K562 (cell line): Measurements from ENCODE around the gene FASTKD2. TPM values are rescaled to one million over a fixed set of nuclear protein-coding genes. Genes with fewer than 3 reads are reported as not detected.

ENCODE experiments used
- ATAC-seq: fragments of 200-7000 bp; cut with Tn5 transposase; 3 replicates; pipeline ENCODE4 v1.9.1; 2020; ENCODE audit warnings: moderate library complexity
- BruUV-seq: library from RNA; stranded (reverse); fragments of 400-500 nt; replicated peaks from 2 replicates; lab custom pipeline; 2021; lab: Mats Ljungman, UMichigan
- CTCF ChIA-PET: fragments of 300-600 bp; formaldehyde crosslinking; extraction: SDS; loops from one replicate; lab custom pipeline; 2021; ENCODE audit warnings: low intra/inter-chr PET ratio; lab: Yijun Ruan, JAX
- POLR2A ChIA-PET: fragments of 300-600, 350-650 bp; sonication (Branson Sonifier 250); formaldehyde crosslinking; extraction: SDS; loops from one replicate; lab custom pipeline; 2021; ENCODE audit warnings: antibody characterized with exemption, inconsistent platforms; lab: Yijun Ruan, JAX
- DNase-seq, 4 experiments: peaks; one replicate each; pipeline versions ENCODE4 v3.0.0 to v3.0.0-alpha.2; 2011 to 2018; ENCODE audit warnings: low spot score in 3 of 4, mixed read lengths in 3 of 4; ENCODE audit errors: extremely low read depth in 1 of 4
- FAIRE-seq: peaks from 2 replicates; lab custom pipeline; 2011; peaks lifted over from hg19 to GRCh38; lab: Jason Lieb, UNC
- H2AFZ ChIP-seq: 2 replicates; pipeline ENCODE4 v1.6.0; 2011; ENCODE audit warnings: low read depth, low read length, control low read depth, inconsistent platforms
- H3K27ac ChIP-seq: fragments of 200-600 bp; 3 replicates; pipeline ENCODE4 v1.8.0; 2011; ENCODE audit warnings: low read depth, mild to moderate bottlenecking, control low read depth, inconsistent platforms, low read length, moderate library complexity, mixed read lengths; ENCODE audit errors: extremely low read depth
- H3K27me3 ChIP-seq, 2 experiments: fragments of 300-600 bp in 1 of 2; 2 replicates in 1 of 2; 3 replicates in 1 of 2; pipeline versions ENCODE4 v1.6.0 to v1.8.0; 2011; ENCODE audit warnings: inconsistent platforms in 2 of 2, low read length in 2 of 2, mild to moderate bottlenecking in 1 of 2, mixed read lengths in 1 of 2, moderate library complexity in 1 of 2; ENCODE audit not compliant: control insufficient read depth in 2 of 2, insufficient read depth in 2 of 2
- H3K36me3 ChIP-seq: fragments of 300-600 bp; 3 replicates; pipeline ENCODE4 v1.8.0; 2011; ENCODE audit warnings: mild to moderate bottlenecking, low read length, inconsistent platforms; ENCODE audit not compliant: control insufficient read depth, insufficient read depth
- H3K4me1 ChIP-seq, 2 experiments: fragments of 200-600 bp in 1 of 2; replicated peaks in 1 of 2; 2 replicates in 1 of 2; 3 replicates in 1 of 2; pipeline versions ENCODE4 v1.5.1 to v1.8.0; 2011; ENCODE audit warnings: inconsistent platforms in 2 of 2, low read length in 2 of 2, mild to moderate bottlenecking in 1 of 2, mixed read lengths in 1 of 2, moderate library complexity in 1 of 2; ENCODE audit not compliant: control insufficient read depth in 2 of 2, insufficient read depth in 2 of 2
- H3K4me2 ChIP-seq: 2 replicates; pipeline ENCODE4 v1.6.1; 2011; ENCODE audit warnings: low read length, control low read depth, inconsistent platforms, mixed read lengths; ENCODE audit not compliant: insufficient read depth
- H3K4me3 ChIP-seq: fragments of 200-600 bp; sonication (generic), shearing (Covaris generic); 2 replicates; pipeline ENCODE4 v1.5.1; 2016; ENCODE audit warnings: control low read depth, inconsistent platforms
- H3K79me2 ChIP-seq: fragments of 200-600 bp; 3 replicates; pipeline ENCODE4 v1.8.0; 2011; ENCODE audit warnings: low read length, inconsistent platforms; ENCODE audit not compliant: control insufficient read depth, insufficient read depth
- H3K9ac ChIP-seq, 2 experiments: 2 replicates each; pipeline versions ENCODE4 v1.6.0 to v1.6.1; 2011; ENCODE audit warnings: low read depth in 2 of 2, low read length in 2 of 2, control low read depth in 1 of 2, inconsistent platforms in 1 of 2, mild to moderate bottlenecking in 1 of 2, mixed read lengths in 1 of 2; ENCODE audit not compliant: insufficient read depth in 1 of 2
- H3K9me1 ChIP-seq: one replicate; pipeline ENCODE4 v1.6.0; 2011; ENCODE audit warnings: inconsistent platforms, mild to moderate bottlenecking, low read length, moderate library complexity; ENCODE audit not compliant: control insufficient read depth, insufficient read depth
- H3K9me3 ChIP-seq: replicated peaks from 2 replicates; pipeline ENCODE4 v1.5.1; 2011; ENCODE audit warnings: low read depth, low read length, inconsistent platforms; ENCODE audit not compliant: control insufficient read depth, insufficient read depth
- H4K20me1 ChIP-seq: replicated peaks from 2 replicates; pipeline ENCODE4 v1.6.1; 2011; ENCODE audit warnings: low read length, inconsistent platforms, mixed read lengths; ENCODE audit not compliant: control insufficient read depth, insufficient read depth
- CHCHD3 ChIP-seq: fragments of 250-450 bp; sonication (Bioruptor Pico); IDR thresholded peaks from 2 replicates; pipeline ENCODE4 v2.1.2; 2022; ENCODE audit warnings: mild to moderate bottlenecking
- FOSL1 ChIP-seq: fragments of 200-800 bp; sonication (Bioruptor generic); conservative IDR thresholded peaks from 2 replicates; pipeline ENCODE4 v1.6.1; 2016; ENCODE audit warnings: missing genetic modification characterization, missing compliant biosample characterization
- TAF1 ChIP-seq: IDR thresholded peaks from 2 replicates; pipeline ENCODE4 v1.6.1; 2011; ENCODE audit warnings: mild to moderate bottlenecking, low read length, moderate library complexity; ENCODE audit not compliant: insufficient read depth, control insufficient read depth, severe bottlenecking; ENCODE audit errors: extremely low read depth
- TRIM28 ChIP-seq: fragments of 450-650 bp; IDR thresholded peaks from 2 replicates; pipeline ENCODE4 v1.6.1; 2017
- ZNF609 ChIP-seq: sonication (generic); formaldehyde crosslinking; IDR thresholded peaks from 2 replicates; pipeline ENCODE4 v1.8.1; 2023; ENCODE audit warnings: missing genetic modification reagents, mild to moderate bottlenecking, borderline replicate concordance
- WGBS: fragments of 100-300 bp; shearing (Covaris generic); methylation state at CpG from one replicate; pipeline ENCODE4 v1.1.6; 2016; ENCODE audit warnings: low coverage, mixed read lengths; ENCODE audit not compliant: insufficient coverage; ENCODE audit errors: missing lambda C conversion rate; 5-methylcytosine and 5-hydroxymethylcytosine counted together
- in situ Hi-C: fragments of 300-500 bp; cut with MboI; formaldehyde crosslinking; loops from 4 replicates; pipeline ENCODE4 v1.15.0; 2018; ENCODE audit warnings: inconsistent platforms, mixed read lengths
- intact Hi-C: fragments of 100-400 bp; cut with micrococcal nuclease; formaldehyde crosslinking; loops from 2 replicates; pipeline ENCODE4 v1.14.2; 2022
- polyA plus RNA-seq, 8 experiments: library from polyadenylated mRNA; depleted of rRNA in 4 of 8; stranded (reverse) in 5 of 8; unstranded in 3 of 8; fragments of >200 nt; fragmentation: Nextera tagmentation in 2 of 8; fragmentation: Illumina TruSeq in 1 of 8; extraction: Ambion mirVana in 2 of 8; extraction: Trizol in 1 of 8; gene quantifications; 2 replicates each; pipeline versions ENCODE4 v1.2.1 to v1.2.3, GENCODE V29; 2011 to 2014; ENCODE audit warnings: inconsistent platforms in 1 of 8, missing spikeins in 1 of 8
- total RNA-seq, 7 experiments: library from RNA; depleted of rRNA in 6 of 7; stranded (reverse); fragments of >200 nt in 6 of 7; fragmentation: Illumina TruSeq in 2 of 7; extraction: Trizol in 2 of 7; gene quantifications; 2 replicates each; pipeline versions ENCODE4 v1.2.1 to v1.2.3, GENCODE V29; 2011 to 2021; ENCODE audit warnings: low replicate concordance in 1 of 7

The FASTKD2 gene
- total and polyA plus RNA-seq, 9 of the 15 experiments (the other 6 are each of a cell fraction or from before 2014, with no cell fraction given), result 20.8 to 90.6 (median 39.1) TPM

DNA sequence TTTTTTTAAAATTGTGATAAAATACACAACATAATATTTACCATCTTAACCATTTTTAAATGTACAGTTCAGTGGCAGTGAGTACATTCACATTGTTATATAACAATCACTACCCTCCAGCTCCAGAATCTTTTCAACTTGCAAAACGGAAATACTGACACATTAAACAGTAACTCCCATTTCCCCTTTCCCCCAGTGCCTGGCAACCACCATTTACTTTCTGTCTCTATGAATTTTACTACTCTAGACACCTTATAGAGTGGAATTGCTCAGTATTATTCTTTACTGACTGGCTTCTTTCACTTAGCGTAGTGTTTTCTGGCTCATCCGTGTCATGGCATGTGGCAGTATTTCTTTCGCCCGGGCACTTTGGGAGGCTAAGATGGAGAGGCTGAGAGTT is 32.6 kb downstream of the FASTKD2 start (continued):
- no peak for TF ChIP-seq ZNF609 (CRISPR knock-in tag)

GRCh38 chr2:206799083-206799482 is 33.7 kb downstream of the FASTKD2 start:
- no TSS peak for BruUV-seq
- CTCF ChIA-PET, result interaction anchor here (2.9 kb wide), 1 partner anchor 675 kb away, joined by 16 read pairs; no protein-coding TSS in a partner anchor
- DNase-seq, result peak in 1 of 4 experiments; percentile 8

More at GRCh38 chr2:206799083-206799482, 33.7 kb downstream of the FASTKD2 start:
- FAIRE-seq (no peak), ATAC-seq (no peak)
- no peaks in the 10 kb centered on the region for H3K79me2 ChIP-seq
- no peak overlapping the region for H3K9ac ChIP-seq
- no peaks in the 10 kb centered on the region for H3K9me3 ChIP-seq
- H3K36me3 ChIP-seq, result no peaks in the 10 kb centered on the region
- no peak overlapping the region for H3K4me3 ChIP-seq
- in situ Hi-C loops (loop anchor here (10.0 kb wide), 1 partner anchor 676 kb away; no protein-coding TSS in a partner anchor), intact Hi-C loops (no loop called here)
- H3K27me3 ChIP-seq, result no peaks in the 10 kb centered on the region
- H3K9me1 ChIP-seq, result no peaks in the 10 kb centered on the region
- H3K27ac ChIP-seq, result no peak overlapping the region
- 11% methylated on average over 3 of the region's 3 CpGs for WGBS
- H3K4me1 ChIP-seq, result no peaks in the 10 kb centered on the region
- no peaks in the 10 kb centered on the region for H4K20me1 ChIP-seq
- peak; percentile 35; the same call in 1 of the 2 replicates for TF ChIP-seq FOSL1 (tag)
- TF ChIP-seq CHCHD3, result no peak
- TF ChIP-seq TAF1, result no peak
- no peak for TF ChIP-seq TRIM28
- POLR2A ChIA-PET, result no interaction called here
- H2AFZ ChIP-seq, result no peak overlapping the region
- no peak overlapping the region for H3K4me2 ChIP-seq
